A673 (cell line): Measurements from ENCODE around the gene HOATZ. TPM values are rescaled to one million over a fixed set of nuclear protein-coding genes. Genes with fewer than 3 reads are reported as not detected.

Experiments used
- BruUV-seq: library from RNA; stranded (reverse); fragments of 400-500 nt; replicated peaks from 2 replicates; lab custom pipeline; 2021; lab: Mats Ljungman, UMichigan
- CTCF ChIA-PET: fragments of 300-600 bp; sonication (Branson Sonifier 250); formaldehyde crosslinking; loops from one replicate; lab custom pipeline; 2022; ENCODE audit warnings: antibody characterized with exemption; lab: Charles Lee
- POLR2A ChIA-PET: fragments of 300-600 bp; sonication (Branson Sonifier 250); formaldehyde crosslinking; loops from one replicate; lab custom pipeline; 2022; ENCODE audit warnings: antibody characterized with exemption; ENCODE audit not compliant: low non-redundant PET; lab: Charles Lee
- DNase-seq: peaks from one replicate; pipeline ENCODE4 v3.0.0-alpha.2; 2015; ENCODE audit warnings: low spot score
- H3K27ac ChIP-seq: fragments of 200-600 bp; sonication (generic); 2 replicates; pipeline ENCODE4 v1.5.1; 2016; ENCODE audit warnings: mixed run types, low read depth, mild to moderate bottlenecking, mixed read lengths, antibody characterized with exemption, low read length; ENCODE audit not compliant: poor library complexity, severe bottlenecking
- H3K27me3 ChIP-seq: fragments of 200-600 bp; sonication (generic); replicated peaks from 2 replicates; pipeline ENCODE4 v1.6.1; 2017; ENCODE audit warnings: mixed run types, low read depth, mild to moderate bottlenecking, mixed read lengths, antibody characterized with exemption, low read length; ENCODE audit not compliant: insufficient read depth, poor library complexity
- H3K36me3 ChIP-seq: fragments of 200-600 bp; sonication (generic); 2 replicates; pipeline ENCODE4 v1.6.1; 2016; ENCODE audit warnings: mixed run types, mild to moderate bottlenecking, mixed read lengths, antibody characterized with exemption, low read length; ENCODE audit not compliant: insufficient read depth, poor library complexity, severe bottlenecking
- H3K4me1 ChIP-seq: fragments of 200-600 bp; sonication (generic); 2 replicates; pipeline ENCODE4 v1.6.1; 2017; ENCODE audit warnings: mixed run types, mild to moderate bottlenecking, mixed read lengths, antibody characterized with exemption, low read length; ENCODE audit not compliant: insufficient read depth, poor library complexity, severe bottlenecking
- H3K4me3 ChIP-seq: fragments of 200-600 bp; sonication (generic); 2 replicates; pipeline ENCODE4 v1.5.1; 2016; ENCODE audit warnings: low read depth, mixed run types, mild to moderate bottlenecking, mixed read lengths, low read length; ENCODE audit not compliant: poor library complexity, severe bottlenecking
- H3K9me3 ChIP-seq: fragments of 200-600 bp; sonication (generic); 2 replicates; pipeline ENCODE4 v1.6.1; 2016; ENCODE audit warnings: mixed run types, low read depth, mild to moderate bottlenecking, mixed read lengths, antibody characterized with exemption, low read length; ENCODE audit not compliant: poor library complexity, severe bottlenecking
- EZH2 ChIP-seq: fragments of 200-600 bp; sonication (generic); IDR thresholded peaks from 2 replicates; pipeline ENCODE4 v1.6.1; 2017; ENCODE audit warnings: borderline replicate concordance, low read depth, mild to moderate bottlenecking, mixed read lengths, antibody characterized with exemption, low read length; ENCODE audit not compliant: poor library complexity, severe bottlenecking
- intact Hi-C: fragments of 100-400 bp; cut with micrococcal nuclease; formaldehyde crosslinking; loops from one replicate; pipeline ENCODE4 v1.10.0; 2022; ENCODE audit not compliant: unreplicated experiment
- total RNA-seq: library from RNA; stranded (reverse); gene quantifications from 2 replicates; pipeline ENCODE4 v1.2.3, GENCODE V29; 2021
- TF ChIP-seq, protein P1 (sequence below): fragments of 300-800, 200-600 bp; sonication (generic); conservative IDR thresholded peaks from 2 replicates; pipeline ENCODE4 v1.5.1; 2017; ENCODE audit warnings: low read depth, mild to moderate bottlenecking, antibody characterized with exemption, low read length, moderate library complexity, mixed read lengths

The HOATZ gene
- total RNA-seq, 1 experiment from 2014 or later: 0.58 TPM

DNA sequence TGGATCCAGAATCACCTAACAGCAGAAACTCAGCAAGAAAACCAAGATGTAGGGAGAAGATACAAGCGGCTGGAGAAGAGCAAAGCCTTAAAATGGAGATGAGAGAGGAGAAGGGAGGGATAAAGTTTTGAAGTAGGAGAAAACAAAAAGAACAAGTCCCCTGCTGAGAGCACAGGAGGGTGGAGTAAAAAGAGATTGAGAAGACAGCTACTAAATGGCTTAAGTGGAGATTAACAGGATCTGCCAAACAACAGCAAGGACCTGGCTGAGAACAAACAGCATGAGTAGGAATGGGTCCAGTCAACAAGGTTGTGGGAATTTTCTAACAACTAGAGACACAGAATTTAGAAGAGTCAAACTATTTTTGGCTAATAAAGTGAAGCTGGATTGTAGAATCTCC lies 20.5 kb upstream of the HOATZ start:
- no peaks in the 10 kb centered on the region for H3K36me3 ChIP-seq
- no TSS peak for BruUV-seq
- no peaks in the 10 kb centered on the region for H3K9me3 ChIP-seq
- no peak overlapping the region for H3K27ac ChIP-seq
- peak; percentile 78 for DNase-seq
- CTCF ChIA-PET: interaction anchor here (0.6 kb wide), 1 partner anchor 40 kb away, joined by 3 read pairs; no protein-coding TSS in a partner anchor
- H3K4me3 ChIP-seq: no peak overlapping the region
- no peak for TF ChIP-seq EZH2
- TF ChIP-seq, protein P1, sequence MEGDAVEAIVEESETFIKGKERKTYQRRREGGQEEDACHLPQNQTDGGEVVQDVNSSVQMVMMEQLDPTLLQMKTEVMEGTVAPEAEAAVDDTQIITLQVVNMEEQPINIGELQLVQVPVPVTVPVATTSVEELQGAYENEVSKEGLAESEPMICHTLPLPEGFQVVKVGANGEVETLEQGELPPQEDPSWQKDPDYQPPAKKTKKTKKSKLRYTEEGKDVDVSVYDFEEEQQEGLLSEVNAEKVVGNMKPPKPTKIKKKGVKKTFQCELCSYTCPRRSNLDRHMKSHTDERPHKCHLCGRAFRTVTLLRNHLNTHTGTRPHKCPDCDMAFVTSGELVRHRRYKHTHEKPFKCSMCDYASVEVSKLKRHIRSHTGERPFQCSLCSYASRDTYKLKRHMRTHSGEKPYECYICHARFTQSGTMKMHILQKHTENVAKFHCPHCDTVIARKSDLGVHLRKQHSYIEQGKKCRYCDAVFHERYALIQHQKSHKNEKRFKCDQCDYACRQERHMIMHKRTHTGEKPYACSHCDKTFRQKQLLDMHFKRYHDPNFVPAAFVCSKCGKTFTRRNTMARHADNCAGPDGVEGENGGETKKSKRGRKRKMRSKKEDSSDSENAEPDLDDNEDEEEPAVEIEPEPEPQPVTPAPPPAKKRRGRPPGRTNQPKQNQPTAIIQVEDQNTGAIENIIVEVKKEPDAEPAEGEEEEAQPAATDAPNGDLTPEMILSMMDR: no peak
- intact Hi-C loops: no loop called here
- POLR2A ChIA-PET: interaction anchor here (0.6 kb wide), 1 partner anchor 41 kb away, joined by 3 read pairs; no protein-coding TSS in a partner anchor
- no peaks in the 10 kb centered on the region for H3K27me3 ChIP-seq
- peaks cover 7% of the 10 kb centered on the region for H3K4me1 ChIP-seq

DNA sequence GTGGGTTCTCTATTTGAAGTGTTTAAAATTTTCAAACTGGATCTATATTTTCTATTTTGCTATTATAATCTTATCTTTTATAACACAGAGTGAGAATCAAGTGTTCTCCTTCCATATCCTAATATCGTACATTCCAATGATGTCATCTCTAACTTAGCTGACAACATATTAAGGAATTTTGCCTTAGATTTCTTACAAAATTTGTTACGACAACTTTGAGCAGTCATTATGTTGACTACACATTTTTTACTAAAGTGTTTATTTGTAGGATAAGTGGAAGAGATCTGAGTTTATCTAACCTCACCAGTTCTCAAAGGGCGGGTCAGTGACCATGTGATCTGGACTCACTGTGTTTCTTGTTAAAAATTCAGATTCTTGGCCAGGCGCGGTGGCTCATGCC lies 15.1 kb upstream of the HOATZ start:
- BruUV-seq: no TSS peak
- intact Hi-C loops: no loop called here
- no peaks in the 10 kb centered on the region for H3K4me1 ChIP-seq
- no peak for DNase-seq
- ChIA-PET POLR2A (no interaction called here), CTCF (no interaction called here)
- TF ChIP-seq EZH2: no peak
- TF ChIP-seq, protein P1: no peak
- H3K27me3 ChIP-seq: peaks cover 4% of the 10 kb centered on the region
- no peak overlapping the region for H3K27ac ChIP-seq
- no peaks in the 10 kb centered on the region for H3K9me3 ChIP-seq
- no peaks in the 10 kb centered on the region for H3K36me3 ChIP-seq
- H3K4me3 ChIP-seq: no peak overlapping the region

DNA sequence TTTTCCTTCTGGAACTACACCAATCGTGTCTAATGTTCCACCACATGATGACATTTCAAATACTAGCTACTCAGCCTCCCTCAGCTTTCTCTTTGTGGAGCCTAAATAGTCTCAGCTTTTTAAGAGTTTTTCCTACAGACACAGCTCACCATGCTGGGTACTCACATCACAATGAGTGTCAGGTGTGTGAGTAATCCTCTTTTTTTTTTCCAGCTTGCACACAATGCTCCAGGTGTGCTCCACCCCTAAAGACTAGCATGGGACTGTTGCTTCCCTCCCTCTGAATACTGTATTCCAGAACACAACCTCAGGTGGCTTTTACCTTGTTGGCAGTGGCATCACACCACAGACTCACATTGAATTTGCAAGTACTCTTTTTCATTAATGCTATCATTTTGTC lies 14.1 kb upstream of the HOATZ start:
- no peak overlapping the region for H3K4me3 ChIP-seq

More for the DNA sequence above, 14.1 kb upstream of the HOATZ start:
- no peak for DNase-seq
- no peaks in the 10 kb centered on the region for H3K9me3 ChIP-seq
- H3K27me3 ChIP-seq: peaks cover 4% of the 10 kb centered on the region
- H3K27ac ChIP-seq: no peak overlapping the region
- intact Hi-C loops: no loop called here
- H3K4me1 ChIP-seq: no peaks in the 10 kb centered on the region
- CTCF ChIA-PET: no interaction called here
- POLR2A ChIA-PET: no interaction called here
- no TSS peak for BruUV-seq
- TF ChIP-seq, protein P1: no peak
- TF ChIP-seq EZH2: no peak
- H3K36me3 ChIP-seq: no peaks in the 10 kb centered on the region
